GM18511 (cell line): ENCODE results near the gene STK10.

ENCODE experiments used
- ATAC-seq: cut with Tn5 transposase; IDR thresholded peaks from one replicate; pipeline ENCODE4 v1.9.1; 2021; ENCODE audit warnings: mild to moderate bottlenecking, moderate library complexity; ENCODE audit not compliant: unreplicated experiment

The STK10 gene

GRCh38 chr5:172189693-172190296 is 1.8 kb upstream of the STK10 start:
- ATAC-seq = no peak

DNA sequence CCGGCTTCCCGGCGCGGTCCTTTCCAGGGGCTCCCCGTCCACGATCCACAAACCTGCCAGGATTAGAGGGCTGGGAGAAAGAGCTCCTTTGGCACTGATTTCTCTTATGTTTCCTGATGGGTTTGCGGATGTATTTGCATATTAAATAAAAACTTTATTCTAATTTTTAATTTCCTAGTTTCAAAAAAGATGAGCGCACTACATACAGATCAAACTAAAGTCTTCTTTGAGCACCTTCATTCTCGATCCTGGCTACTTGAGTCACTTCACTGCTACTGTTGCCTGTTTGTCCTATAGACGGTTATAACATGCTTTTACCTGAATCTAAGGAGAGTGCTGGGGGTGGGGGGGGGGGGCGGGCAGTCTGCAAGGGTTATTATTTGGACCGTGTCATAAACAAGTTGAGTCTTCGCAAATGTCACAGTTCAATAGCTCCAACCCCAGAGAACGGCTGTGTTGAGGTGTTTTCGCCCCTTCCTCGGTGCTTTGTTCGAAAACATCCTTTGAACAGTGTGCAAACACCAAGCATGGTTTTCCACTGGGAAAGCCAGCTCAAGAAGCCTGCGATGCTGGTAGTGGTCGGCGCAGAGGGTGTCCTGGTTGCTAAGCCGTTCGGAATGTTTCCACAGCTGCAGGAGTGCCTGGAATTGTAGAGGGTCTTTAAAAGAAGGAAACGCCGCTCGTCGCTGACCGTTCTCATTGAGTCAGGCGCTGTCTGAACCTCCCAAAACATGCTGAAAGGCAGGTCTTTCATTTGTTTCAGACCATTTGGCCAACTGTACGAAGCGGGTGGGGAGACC is 1.1 kb upstream of the STK10 start:
- no peak for ATAC-seq

GRCh38 chr5:172187118-172188032 is 649 bp downstream of the STK10 start:
- ATAC-seq = peak; percentile 37

- no peak for ATAC-seq
Measured at GRCh38 chr5:172186114-172186695, 1.8 kb downstream of the STK10 start.

DNA sequence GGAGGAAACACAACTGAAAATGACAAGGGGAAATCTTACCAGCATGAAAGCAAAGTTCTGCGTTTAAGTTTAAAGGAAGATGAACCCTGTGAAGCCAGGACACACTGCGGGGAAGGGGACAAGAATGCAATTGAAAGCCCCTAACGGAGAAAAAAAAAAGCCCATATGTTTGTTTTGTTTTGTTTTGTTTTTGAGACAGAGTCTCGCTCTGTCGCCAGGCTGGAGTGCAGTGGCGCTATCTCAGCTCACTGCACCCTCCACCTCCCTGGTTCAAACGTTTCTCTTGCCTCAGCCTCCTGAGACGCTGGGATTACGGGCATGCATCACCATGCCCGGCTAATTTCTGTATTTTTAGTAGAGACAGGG is 2.9 kb downstream of the STK10 start:
- no peak for ATAC-seq

GRCh38 chr5:172183881-172184280 is 4.1 kb downstream of the STK10 start:
- no peak for ATAC-seq

DNA sequence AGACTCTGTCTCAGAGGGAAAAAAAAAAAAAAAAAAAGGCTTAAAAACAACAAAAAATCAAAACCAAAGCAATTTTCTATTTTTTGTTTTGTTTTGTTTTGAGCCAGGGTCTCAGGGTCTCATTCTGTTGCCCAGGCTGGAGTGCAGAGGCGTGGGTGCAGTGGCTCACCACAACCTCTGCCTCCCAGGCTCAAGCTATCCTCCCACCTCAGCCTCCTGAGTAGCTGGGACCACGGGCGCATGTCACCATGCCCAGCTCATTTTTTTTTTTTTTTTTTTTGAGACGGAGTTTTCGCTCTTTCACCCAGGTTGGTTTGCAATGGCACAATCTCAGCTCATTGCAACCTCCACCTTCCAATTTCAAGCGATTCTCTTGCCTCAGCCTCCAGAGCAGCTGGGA is 5.7 kb downstream of the STK10 start:
- ATAC-seq = no peak

GRCh38 chr5:172180936-172181335 is 7.1 kb downstream of the STK10 start:
- ATAC-seq = no peak

DNA sequence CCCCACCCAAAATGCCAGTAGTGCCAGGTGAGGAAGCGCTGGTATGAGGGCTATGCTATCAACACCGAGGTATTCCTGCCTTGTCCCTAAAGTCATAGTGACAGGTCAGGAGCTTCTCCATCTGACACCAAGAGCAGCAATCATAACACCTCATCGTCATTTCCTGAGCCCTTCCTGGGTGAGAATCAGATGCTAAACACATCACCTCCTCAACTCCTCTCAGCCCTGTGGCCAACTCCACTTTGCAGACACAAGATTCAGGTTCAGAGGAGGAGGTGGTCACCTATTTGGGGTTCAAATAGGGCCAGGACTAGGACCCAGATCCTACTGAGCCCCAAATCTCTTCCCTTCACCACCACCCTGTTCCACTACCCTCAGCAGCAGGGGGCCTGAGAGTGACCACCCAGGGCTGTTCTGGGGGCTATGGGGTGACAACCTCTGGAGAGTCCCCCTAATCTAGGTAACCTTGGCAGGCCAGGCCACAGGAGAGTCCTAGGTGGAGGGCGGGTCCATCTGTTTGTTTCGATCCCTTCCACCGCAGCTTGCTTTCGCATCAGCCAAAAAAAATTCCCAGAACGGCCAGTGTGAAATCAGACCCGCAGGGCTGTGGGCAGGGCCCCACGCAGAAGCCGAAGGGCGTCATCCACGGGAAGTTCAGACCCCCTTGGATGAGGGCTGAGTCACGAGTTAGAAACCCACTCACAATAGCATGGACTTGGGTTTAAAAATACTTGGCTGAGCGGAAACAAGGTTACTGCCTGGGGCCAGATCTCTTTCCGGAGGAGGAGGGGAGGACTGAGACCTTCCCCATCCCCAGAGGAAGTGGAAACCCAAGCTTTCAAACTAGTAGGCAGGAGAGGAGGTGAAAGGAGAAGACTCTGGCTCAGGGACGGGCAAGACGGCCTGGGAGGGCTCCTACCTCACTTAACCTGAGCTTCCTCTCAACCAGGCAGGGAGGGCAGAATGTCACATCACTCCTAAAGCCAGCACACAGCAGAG is 8.7 kb downstream of the STK10 start:
- peak; percentile 37 for ATAC-seq

DNA sequence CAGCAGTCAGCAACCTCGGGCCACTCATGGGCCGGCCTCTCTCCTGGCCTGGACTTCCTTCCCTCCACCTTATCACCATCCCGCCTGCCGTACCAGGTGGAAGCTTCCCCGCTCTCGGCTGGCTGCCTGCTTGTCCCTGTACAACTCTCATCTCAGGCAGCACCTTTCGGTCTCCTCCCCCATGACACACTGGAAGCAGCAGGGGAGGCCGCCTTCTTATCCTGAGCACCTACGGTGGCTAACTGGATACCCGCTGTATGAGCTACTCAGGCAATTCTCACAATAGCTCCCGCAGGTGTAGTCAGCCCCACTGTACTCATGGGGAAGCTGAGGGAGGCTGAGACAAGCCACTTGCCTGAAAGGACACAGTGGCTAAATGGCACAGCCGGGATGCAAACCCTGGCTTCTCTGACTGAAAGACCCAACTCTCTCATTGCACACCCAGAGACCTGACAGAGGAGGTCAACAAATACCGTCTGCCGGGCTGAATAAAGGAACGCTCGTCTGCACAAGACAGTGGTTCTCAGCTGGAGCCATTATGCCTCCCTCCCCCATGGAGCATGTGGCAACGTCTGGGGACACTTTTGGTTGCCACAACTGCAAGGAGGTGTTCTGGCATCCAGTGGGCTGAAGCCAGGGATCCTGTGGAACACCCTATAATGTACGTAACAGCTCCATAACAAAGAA is 9.6 kb downstream of the STK10 start:
- no peak for ATAC-seq

DNA sequence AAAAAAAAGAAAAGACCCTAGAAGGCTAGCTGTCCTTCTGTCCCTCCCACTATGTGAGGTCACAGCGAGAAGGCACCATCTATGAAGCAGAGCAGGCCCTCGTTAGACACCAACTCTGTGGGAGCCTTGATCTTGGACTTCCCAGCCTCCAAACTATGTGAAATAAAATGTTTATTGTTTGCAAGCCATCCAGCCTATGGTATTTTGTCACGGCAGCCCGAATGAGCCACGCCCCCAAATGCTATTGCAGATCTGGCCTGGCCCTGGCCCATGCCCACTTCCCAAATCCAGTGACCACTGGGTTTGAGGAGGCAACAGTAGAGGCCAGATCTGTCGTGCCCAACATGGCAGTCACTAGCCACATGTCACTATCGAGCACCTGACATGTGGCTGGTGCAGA is 10.8 kb downstream of the STK10 start:
- no peak for ATAC-seq

DNA sequence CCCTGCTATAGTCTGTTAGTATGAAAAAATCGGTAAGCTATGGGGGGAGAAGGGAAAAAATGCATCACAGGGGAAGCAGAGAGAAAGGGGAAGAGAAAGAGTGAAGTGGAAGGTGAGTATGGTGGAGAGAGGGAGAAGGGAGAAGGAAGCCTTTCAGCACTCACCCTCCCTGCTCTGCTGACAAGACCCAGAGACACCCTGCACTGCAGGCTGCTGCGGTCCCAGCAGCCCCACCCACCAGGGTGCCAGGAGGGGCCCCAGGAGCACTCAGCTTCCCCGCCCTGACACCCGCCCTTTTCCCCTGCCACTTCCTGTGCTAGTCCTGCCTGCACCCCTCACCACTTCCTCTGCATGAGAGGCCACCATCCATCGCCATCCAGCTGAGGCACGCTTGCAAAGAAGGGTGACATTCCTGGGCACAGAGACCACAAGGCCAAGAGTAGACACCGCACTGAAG is 12.7 kb downstream of the STK10 start:
- peak; percentile 64 for ATAC-seq

DNA sequence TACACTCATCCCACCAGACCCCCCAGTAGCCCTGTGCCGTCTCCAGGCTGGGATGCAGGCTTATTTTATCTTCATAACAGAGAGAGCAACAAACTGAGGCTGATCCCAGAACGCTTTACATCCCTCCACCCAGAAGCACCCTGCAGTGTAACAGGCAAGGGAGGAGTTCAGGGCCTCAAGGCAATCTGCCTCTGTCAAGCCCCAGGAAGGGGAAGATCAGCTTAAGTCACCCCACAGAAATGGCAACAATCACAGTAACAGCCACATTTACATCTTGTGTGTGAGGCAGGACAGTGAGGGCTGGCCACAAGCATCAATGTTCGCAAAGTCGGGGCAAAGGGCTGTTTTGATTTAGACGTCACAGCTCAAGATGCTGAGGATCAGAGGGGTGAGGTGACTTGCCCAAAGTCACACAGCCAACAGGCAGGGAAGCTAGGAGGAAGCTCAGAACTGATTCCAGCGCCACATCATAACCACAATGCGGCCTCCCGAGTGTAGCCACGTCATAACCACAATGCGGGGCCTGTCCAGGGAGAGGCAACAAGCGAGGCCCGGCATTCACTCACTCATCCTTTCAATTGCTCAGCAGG is 14.4 kb downstream of the STK10 start:
- no peak for ATAC-seq

- ATAC-seq = no peak
Measured at GRCh38 chr5:172172912-172173563, 15.0 kb downstream of the STK10 start.

DNA sequence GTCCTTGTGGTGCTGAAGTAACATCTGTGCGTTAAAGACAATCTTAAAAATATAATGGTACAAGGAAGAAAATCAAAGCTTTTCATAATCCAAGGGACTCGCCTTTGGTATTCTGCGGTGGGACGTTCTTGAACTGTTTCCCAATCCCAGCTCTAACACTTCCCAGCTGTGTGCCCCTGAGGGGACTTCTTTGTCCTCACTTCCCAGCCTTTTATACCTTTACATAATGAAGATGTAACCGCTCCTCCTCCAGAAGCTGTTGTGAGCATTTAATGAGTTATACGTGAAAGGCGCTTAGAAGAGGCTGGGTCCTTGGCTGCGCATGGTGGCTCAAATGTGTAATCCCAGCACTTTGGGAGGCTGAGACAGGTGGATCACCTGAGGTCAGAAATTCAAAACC is 16.9 kb downstream of the STK10 start:
- no peak for ATAC-seq

DNA sequence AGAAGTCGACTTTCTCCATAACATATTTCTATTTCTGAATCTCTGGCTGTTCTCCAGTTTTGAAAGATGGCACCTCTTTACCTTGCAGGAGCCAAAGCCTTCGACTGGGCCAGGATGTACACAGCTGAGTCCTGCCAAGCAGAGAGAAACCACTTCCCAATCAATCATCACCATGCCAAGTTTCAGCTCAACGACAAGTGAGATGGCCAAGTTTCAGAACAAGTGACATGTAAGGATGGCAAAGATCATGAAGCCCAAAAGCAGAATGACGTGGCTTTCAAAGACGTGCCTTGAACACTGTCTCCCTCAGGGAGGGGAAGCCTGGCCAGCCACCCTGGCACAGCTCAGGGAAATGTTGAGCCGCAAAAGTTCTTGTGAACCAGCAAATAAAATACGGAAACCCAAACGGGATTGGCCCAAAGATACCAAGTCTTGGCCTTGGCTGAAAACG is 17.7 kb downstream of the STK10 start:
- ATAC-seq = no peak

DNA sequence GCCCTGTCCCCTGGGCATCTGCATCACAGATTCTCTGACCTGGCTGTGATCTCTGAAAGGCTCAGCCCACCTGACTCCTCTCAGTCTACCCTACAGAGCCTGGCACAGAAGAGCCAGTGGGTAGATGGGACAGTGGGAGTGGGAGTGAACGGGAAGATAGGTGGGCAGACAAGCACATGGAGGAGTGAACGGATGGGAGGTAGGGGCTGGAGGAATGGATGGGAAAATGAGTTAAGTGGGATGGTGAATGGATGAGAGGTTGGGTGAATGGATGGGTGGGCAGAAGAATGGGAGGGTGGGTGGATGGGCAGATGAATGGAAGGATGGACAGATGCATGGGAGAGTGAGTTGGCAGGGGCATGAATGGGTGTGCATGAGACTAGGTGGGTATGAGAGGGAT is 18.8 kb downstream of the STK10 start:
- no peak for ATAC-seq

- ATAC-seq = no peak
Measured at GRCh38 chr5:172168311-172168710, 19.7 kb downstream of the STK10 start.
